ENCODE results near the gene RYR2.

Gene RYR2

GRCh38 chr1:237789619-237790018 lies 747.6 kb downstream of the RYR2 start:
- H3K4me1 ChIP-seq (ENCODE audit: control insufficient read depth, insufficient read depth, low read length): no peaks in the 10 kb centered on the region
- no peak overlapping the region for H3K27ac ChIP-seq (ENCODE audit: insufficient read depth, low read depth, low read length, poor library complexity, severe bottlenecking)
- no peaks in the 10 kb centered on the region for H3K27me3 ChIP-seq (ENCODE audit: control insufficient read depth, insufficient read depth, low read length, poor library complexity, severe bottlenecking)
- no peak overlapping the region for H3K4me3 ChIP-seq (ENCODE audit: insufficient read depth, low read depth, low read length)
- H3K36me3 ChIP-seq (ENCODE audit: control insufficient read depth, insufficient read depth, low read length): no peaks in the 10 kb centered on the region
- no peaks in the 10 kb centered on the region for H3K9me3 ChIP-seq (ENCODE audit: control insufficient read depth, low read length)
- 88 to 91% methylated on average over 5 of the region's 5 CpGs for WGBS, 2 experiments

- H3K36me3 ChIP-seq (ENCODE audit: control insufficient read depth, insufficient read depth, low read length): no peaks in the 10 kb centered on the region
- no peaks in the 10 kb centered on the region for H3K4me1 ChIP-seq (ENCODE audit: control insufficient read depth, insufficient read depth, low read length)
- H3K9me3 ChIP-seq (ENCODE audit: control insufficient read depth, low read length): no peaks in the 10 kb centered on the region
- 84 to 90% methylated on average over 2 of the region's 2 CpGs for WGBS, 2 experiments
- H3K27ac ChIP-seq (ENCODE audit: insufficient read depth, low read depth, low read length, poor library complexity, severe bottlenecking): no peak overlapping the region
- no peak overlapping the region for H3K4me3 ChIP-seq (ENCODE audit: insufficient read depth, low read depth, low read length)
- H3K27me3 ChIP-seq (ENCODE audit: control insufficient read depth, insufficient read depth, low read length, poor library complexity, severe bottlenecking): no peaks in the 10 kb centered on the region
Observed at GRCh38 chr1:237791592-237791991, 749.6 kb downstream of the RYR2 start.

GRCh38 chr1:237792149-237792548 lies 750.2 kb downstream of the RYR2 start:
- Histone ChIP-seq H3K27ac (ENCODE audit: insufficient read depth, low read depth, low read length, poor library complexity, severe bottlenecking) (no peak overlapping the region), H3K4me3 (ENCODE audit: insufficient read depth, low read depth, low read length) (no peak overlapping the region), H3K9me3 (ENCODE audit: control insufficient read depth, low read length) (no peaks in the 10 kb centered on the region), H3K27me3 (ENCODE audit: control insufficient read depth, insufficient read depth, low read length, poor library complexity, severe bottlenecking) (no peaks in the 10 kb centered on the region), H3K4me1 (ENCODE audit: control insufficient read depth, insufficient read depth, low read length) (no peaks in the 10 kb centered on the region), H3K36me3 (ENCODE audit: control insufficient read depth, insufficient read depth, low read length) (no peaks in the 10 kb centered on the region)
- 71 to 73% methylated on average over 7 of the region's 7 CpGs for WGBS, 2 experiments

GRCh38 chr1:237792726-237793125 lies 750.7 kb downstream of the RYR2 start:
- WGBS, 2 experiments: 92% methylated on average over 1 of the region's 1 CpG; no CpG with 5 or more reads in 1 of the 2 experiments
- Histone ChIP-seq H3K9me3 (ENCODE audit: control insufficient read depth, low read length) (no peaks in the 10 kb centered on the region), H3K4me1 (ENCODE audit: control insufficient read depth, insufficient read depth, low read length) (no peaks in the 10 kb centered on the region), H3K36me3 (ENCODE audit: control insufficient read depth, insufficient read depth, low read length) (no peaks in the 10 kb centered on the region), H3K27me3 (ENCODE audit: control insufficient read depth, insufficient read depth, low read length, poor library complexity, severe bottlenecking) (no peaks in the 10 kb centered on the region), H3K4me3 (ENCODE audit: insufficient read depth, low read depth, low read length) (no peak overlapping the region), H3K27ac (ENCODE audit: insufficient read depth, low read depth, low read length, poor library complexity, severe bottlenecking) (no peak overlapping the region)

- H3K9me3 ChIP-seq (ENCODE audit: control insufficient read depth, low read length): no peaks in the 10 kb centered on the region
- no peaks in the 10 kb centered on the region for H3K36me3 ChIP-seq (ENCODE audit: control insufficient read depth, insufficient read depth, low read length)
- 94 to 99% methylated on average over 2 to 3 of the region's 3 CpGs for WGBS, 2 experiments
- H3K4me3 ChIP-seq (ENCODE audit: insufficient read depth, low read depth, low read length): no peak overlapping the region
- no peak overlapping the region for H3K27ac ChIP-seq (ENCODE audit: insufficient read depth, low read depth, low read length, poor library complexity, severe bottlenecking)
- no peaks in the 10 kb centered on the region for H3K27me3 ChIP-seq (ENCODE audit: control insufficient read depth, insufficient read depth, low read length, poor library complexity, severe bottlenecking)
- no peaks in the 10 kb centered on the region for H3K4me1 ChIP-seq (ENCODE audit: control insufficient read depth, insufficient read depth, low read length)
Observed at GRCh38 chr1:237794071-237794470, 752.1 kb downstream of the RYR2 start.

- H3K4me3 ChIP-seq (ENCODE audit: insufficient read depth, low read depth, low read length): no peak overlapping the region
- H3K36me3 ChIP-seq (ENCODE audit: control insufficient read depth, insufficient read depth, low read length): no peaks in the 10 kb centered on the region
- H3K27me3 ChIP-seq (ENCODE audit: control insufficient read depth, insufficient read depth, low read length, poor library complexity, severe bottlenecking): no peaks in the 10 kb centered on the region
- 93 to 95% methylated on average over 7 to 10 of the region's 13 CpGs for WGBS, 2 experiments
- H3K4me1 ChIP-seq (ENCODE audit: control insufficient read depth, insufficient read depth, low read length): no peaks in the 10 kb centered on the region
- no peaks in the 10 kb centered on the region for H3K9me3 ChIP-seq (ENCODE audit: control insufficient read depth, low read length)
- H3K27ac ChIP-seq (ENCODE audit: insufficient read depth, low read depth, low read length, poor library complexity, severe bottlenecking): no peak overlapping the region
Observed at GRCh38 chr1:237795558-237795957, 753.6 kb downstream of the RYR2 start.

- Histone ChIP-seq H3K9me3 (ENCODE audit: control insufficient read depth, low read length) (no peaks in the 10 kb centered on the region), H3K36me3 (ENCODE audit: control insufficient read depth, insufficient read depth, low read length) (no peaks in the 10 kb centered on the region), H3K27ac (ENCODE audit: insufficient read depth, low read depth, low read length, poor library complexity, severe bottlenecking) (no peak overlapping the region), H3K27me3 (ENCODE audit: control insufficient read depth, insufficient read depth, low read length, poor library complexity, severe bottlenecking) (no peaks in the 10 kb centered on the region), H3K4me3 (ENCODE audit: insufficient read depth, low read depth, low read length) (no peak overlapping the region), H3K4me1 (ENCODE audit: control insufficient read depth, insufficient read depth, low read length) (no peaks in the 10 kb centered on the region)
- 68 to 74% methylated on average over 4 to 5 of the region's 5 CpGs for WGBS, 2 experiments
Observed at GRCh38 chr1:237799762-237800474, 757.9 kb downstream of the RYR2 start.

- H3K4me1 ChIP-seq (ENCODE audit: control insufficient read depth, insufficient read depth, low read length): no peaks in the 10 kb centered on the region
- no peak overlapping the region for H3K27ac ChIP-seq (ENCODE audit: insufficient read depth, low read depth, low read length, poor library complexity, severe bottlenecking)
Observed at GRCh38 chr1:237804516-237804915, 762.5 kb downstream of the RYR2 start.

GRCh38 chr1:237809099-237809498 lies 767.1 kb downstream of the RYR2 start:
- Histone ChIP-seq H3K36me3 (ENCODE audit: control insufficient read depth, insufficient read depth, low read length) (no peaks in the 10 kb centered on the region), H3K4me1 (ENCODE audit: control insufficient read depth, insufficient read depth, low read length) (no peaks in the 10 kb centered on the region), H3K9me3 (ENCODE audit: control insufficient read depth, low read length) (no peaks in the 10 kb centered on the region), H3K4me3 (ENCODE audit: insufficient read depth, low read depth, low read length) (no peak overlapping the region), H3K27ac (ENCODE audit: insufficient read depth, low read depth, low read length, poor library complexity, severe bottlenecking) (no peak overlapping the region), H3K27me3 (ENCODE audit: control insufficient read depth, insufficient read depth, low read length, poor library complexity, severe bottlenecking) (no peaks in the 10 kb centered on the region)
- 93 to 98% methylated on average over 2 of the region's 2 CpGs for WGBS, 2 experiments

More at GRCh38 chr1:237804516-237804915, 762.5 kb downstream of the RYR2 start:
- 90 to 96% methylated on average over 1 of the region's 3 CpGs for WGBS, 2 experiments
- no peaks in the 10 kb centered on the region for H3K36me3 ChIP-seq (ENCODE audit: control insufficient read depth, insufficient read depth, low read length)
- no peaks in the 10 kb centered on the region for H3K27me3 ChIP-seq (ENCODE audit: control insufficient read depth, insufficient read depth, low read length, poor library complexity, severe bottlenecking)
- no peak overlapping the region for H3K4me3 ChIP-seq (ENCODE audit: insufficient read depth, low read depth, low read length)
- no peaks in the 10 kb centered on the region for H3K9me3 ChIP-seq (ENCODE audit: control insufficient read depth, low read length)

GRCh38 chr1:237811633-237812032 lies 769.6 kb downstream of the RYR2 start:
- WGBS, 2 experiments: 92 to 98% methylated on average over 4 to 5 of the region's 5 CpGs
- H3K27me3 ChIP-seq (ENCODE audit: control insufficient read depth, insufficient read depth, low read length, poor library complexity, severe bottlenecking): no peaks in the 10 kb centered on the region
- no peak overlapping the region for H3K27ac ChIP-seq (ENCODE audit: insufficient read depth, low read depth, low read length, poor library complexity, severe bottlenecking)
- no peaks in the 10 kb centered on the region for H3K9me3 ChIP-seq (ENCODE audit: control insufficient read depth, low read length)
- no peaks in the 10 kb centered on the region for H3K36me3 ChIP-seq (ENCODE audit: control insufficient read depth, insufficient read depth, low read length)
- no peak overlapping the region for H3K4me3 ChIP-seq (ENCODE audit: insufficient read depth, low read depth, low read length)
- H3K4me1 ChIP-seq (ENCODE audit: control insufficient read depth, insufficient read depth, low read length): no peaks in the 10 kb centered on the region
